ENCODE measurements around the gene SHISA9. TPM values are rescaled to one million over a fixed set of nuclear protein-coding genes. Genes with fewer than 3 reads are reported as not detected.
A peak's percentile ranks its signal among the peaks of the same experiment; 100 is the strongest.

SHISA9 gene
- total and polyA plus RNA-seq, 5 donors from 2014 or later, result not detected

- peaks cover 0 to 6% (median 0%) of the 10 kb centered on the region in 7 donors for H3K9me3 Mint-ChIP-seq
- no peaks in the 10 kb centered on the region for H3K4me1 Mint-ChIP-seq
- peaks cover 7% of the 10 kb centered on the region for H3K27me3 Mint-ChIP-seq
Measured at GRCh38 chr16:12881740-12882139, 19.7 kb upstream of the SHISA9 start.

GRCh38 chr16:12885742-12886141, 15.7 kb upstream of the SHISA9 start:
- Mint-ChIP-seq H3K4me1 (no peaks in the 10 kb centered on the region), H3K36me3 (no peaks in the 10 kb centered on the region), H3K27me3 (peaks cover 11% of the 10 kb centered on the region), H3K9me3 (peaks cover 0 to 6% (median 0%) of the 10 kb centered on the region in 7 donors), H3K4me3 (no peak overlapping the region), H3K27ac (no peak overlapping the region)
- Histone ChIP-seq H3K36me3 (ENCODE audit: control insufficient read depth, insufficient read depth, low read length) (no peaks in the 10 kb centered on the region), H3K9me3 (ENCODE audit: control insufficient read depth in 2 of 2, low read length in 2 of 2) (no peaks in the 10 kb centered on the region), H3K27me3 (ENCODE audit: control insufficient read depth, insufficient read depth, low read length) (peaks cover 2% of the 10 kb centered on the region), H3K4me3 (ENCODE audit: low read depth, low read length) (no peak overlapping the region), H3K4me1 (ENCODE audit: control insufficient read depth, insufficient read depth, low read length, poor library complexity, severe bottlenecking) (no peaks in the 10 kb centered on the region), H3K27ac (ENCODE audit: insufficient read depth, low read length, poor library complexity, severe bottlenecking) (no peak overlapping the region)
- DNase-seq (no peak), ATAC-seq (ENCODE audit: low read depth in 2 of 2) (no peak)

More at GRCh38 chr16:12881740-12882139, 19.7 kb upstream of the SHISA9 start:
- H3K36me3 ChIP-seq (ENCODE audit: control insufficient read depth, insufficient read depth, low read length), result no peaks in the 10 kb centered on the region
- H3K4me3 ChIP-seq (ENCODE audit: low read depth, low read length), result no peak overlapping the region
- DNase-seq (no peak), ATAC-seq (ENCODE audit: low read depth in 2 of 2) (no peak)
- H3K27me3 ChIP-seq (ENCODE audit: control insufficient read depth, insufficient read depth, low read length), result peaks cover 2% of the 10 kb centered on the region
- Mint-ChIP-seq H3K4me3 (no peak overlapping the region), H3K36me3 (no peaks in the 10 kb centered on the region), H3K27ac (no peak overlapping the region)
- no peaks in the 10 kb centered on the region for H3K4me1 ChIP-seq (ENCODE audit: control insufficient read depth, insufficient read depth, low read length, poor library complexity, severe bottlenecking)
- H3K27ac ChIP-seq (ENCODE audit: insufficient read depth, low read length, poor library complexity, severe bottlenecking), result no peak overlapping the region
- H3K9me3 ChIP-seq (ENCODE audit: control insufficient read depth in 2 of 2, low read length in 2 of 2), result no peaks in the 10 kb centered on the region

DNA sequence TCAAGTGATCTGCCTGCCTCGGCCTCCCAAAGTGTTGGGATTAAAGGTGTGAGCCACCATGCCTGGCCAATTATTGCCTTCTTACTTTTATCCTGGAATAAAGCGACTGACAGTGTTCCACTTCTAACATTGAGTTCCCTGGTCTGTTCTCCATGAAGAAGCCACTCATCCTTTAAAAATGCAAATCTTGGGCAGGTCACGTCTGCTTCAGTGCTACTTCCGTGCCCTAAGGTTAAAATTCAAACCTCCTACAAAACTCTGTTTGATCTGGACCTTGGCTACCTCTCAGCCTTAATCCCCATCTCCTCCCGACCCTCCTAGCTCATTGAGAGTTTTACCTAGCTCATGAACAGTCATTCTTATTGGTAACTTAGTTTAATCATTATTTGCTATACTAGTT, 9.6 kb upstream of the SHISA9 start:
- DNase-seq (no peak), ATAC-seq (ENCODE audit: low read depth in 2 of 2) (no peak)
- Histone ChIP-seq H3K27ac (ENCODE audit: insufficient read depth, low read length, poor library complexity, severe bottlenecking) (no peak overlapping the region), H3K9me3 (ENCODE audit: control insufficient read depth in 2 of 2, low read length in 2 of 2) (no peaks in the 10 kb centered on the region), H3K4me3 (ENCODE audit: low read depth, low read length) (no peak overlapping the region), H3K36me3 (ENCODE audit: control insufficient read depth, insufficient read depth, low read length) (no peaks in the 10 kb centered on the region), H3K4me1 (ENCODE audit: control insufficient read depth, insufficient read depth, low read length, poor library complexity, severe bottlenecking) (no peaks in the 10 kb centered on the region), H3K27me3 (ENCODE audit: control insufficient read depth, insufficient read depth, low read length) (no peaks in the 10 kb centered on the region)
- peak overlapping the region in 1 of 3 donors; percentile 41 for H3K27ac Mint-ChIP-seq
- no peak overlapping the region for H3K4me3 Mint-ChIP-seq
- no peaks in the 10 kb centered on the region for H3K4me1 Mint-ChIP-seq
- peaks cover 4% of the 10 kb centered on the region for H3K27me3 Mint-ChIP-seq
- no peaks in the 10 kb centered on the region for H3K36me3 Mint-ChIP-seq
- H3K9me3 Mint-ChIP-seq, result peaks cover 0 to 3% (median 0%) of the 10 kb centered on the region in 7 donors

GRCh38 chr16:12893050-12893750, 8.2 kb upstream of the SHISA9 start:
- no peak for DNase-seq
- H3K4me1 ChIP-seq (ENCODE audit: control insufficient read depth, insufficient read depth, low read length, poor library complexity, severe bottlenecking), result no peaks in the 10 kb centered on the region
- Mint-ChIP-seq H3K27me3 (peaks cover 6% of the 10 kb centered on the region), H3K4me1 (no peaks in the 10 kb centered on the region), H3K9me3 (peaks cover 0 to 3% (median 0%) of the 10 kb centered on the region in 7 donors), H3K4me3 (no peak overlapping the region), H3K27ac (no peak overlapping the region), H3K36me3 (no peaks in the 10 kb centered on the region)
- H3K27ac ChIP-seq (ENCODE audit: insufficient read depth, low read length, poor library complexity, severe bottlenecking), result no peak overlapping the region
- H3K27me3 ChIP-seq (ENCODE audit: control insufficient read depth, insufficient read depth, low read length), result no peaks in the 10 kb centered on the region
- no peaks in the 10 kb centered on the region for H3K9me3 ChIP-seq (ENCODE audit: control insufficient read depth in 2 of 2, low read length in 2 of 2)
- H3K36me3 ChIP-seq (ENCODE audit: control insufficient read depth, insufficient read depth, low read length), result no peaks in the 10 kb centered on the region
- no peak for ATAC-seq (ENCODE audit: low read depth in 2 of 2)
- no peak overlapping the region for H3K4me3 ChIP-seq (ENCODE audit: low read depth, low read length)

DNA sequence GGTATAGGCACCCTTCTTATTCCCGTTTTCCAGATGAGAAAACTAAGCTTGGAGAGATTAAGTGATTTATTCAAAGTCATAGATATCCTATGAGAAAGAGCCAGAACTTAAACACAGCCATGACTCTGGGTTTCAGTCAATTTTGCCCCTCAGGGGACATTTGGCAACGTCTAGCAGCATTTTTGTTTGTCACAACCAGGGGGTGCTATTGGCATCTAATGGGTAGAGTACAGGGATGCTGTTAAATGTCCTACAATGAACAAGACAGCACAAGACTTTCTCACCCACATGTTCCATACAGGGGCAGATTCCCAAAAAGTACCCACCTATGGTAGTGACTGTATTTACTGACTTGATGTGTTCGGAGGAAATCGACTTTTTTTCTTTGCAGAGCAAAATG, 4.8 kb upstream of the SHISA9 start:
- Histone ChIP-seq H3K27me3 (ENCODE audit: control insufficient read depth, insufficient read depth, low read length) (peaks cover 6% of the 10 kb centered on the region), H3K4me3 (ENCODE audit: low read depth, low read length) (no peak overlapping the region), H3K4me1 (ENCODE audit: control insufficient read depth, insufficient read depth, low read length, poor library complexity, severe bottlenecking) (no peaks in the 10 kb centered on the region), H3K27ac (ENCODE audit: insufficient read depth, low read length, poor library complexity, severe bottlenecking) (no peak overlapping the region), H3K36me3 (ENCODE audit: control insufficient read depth, insufficient read depth, low read length) (no peaks in the 10 kb centered on the region), H3K9me3 (ENCODE audit: control insufficient read depth in 2 of 2, low read length in 2 of 2) (no peaks in the 10 kb centered on the region)
- Mint-ChIP-seq H3K4me3 (no peak overlapping the region), H3K36me3 (no peaks in the 10 kb centered on the region), H3K4me1 (peaks cover 0 to 2% (median 0%) of the 10 kb centered on the region in 4 donors), H3K9me3 (peaks cover 0 to 3% (median 0%) of the 10 kb centered on the region in 7 donors), H3K27me3 (peaks cover 26% of the 10 kb centered on the region), H3K27ac (no peak overlapping the region)
- peak in 1 of 3 donors; percentile 24 for DNase-seq
- no peak for ATAC-seq (ENCODE audit: low read depth in 2 of 2)

- no peak for ATAC-seq (ENCODE audit: low read depth in 2 of 2)
Measured at GRCh38 chr16:12898551-12898950, 2.8 kb upstream of the SHISA9 start.

GRCh38 chr16:12899529-12900143, 1.8 kb upstream of the SHISA9 start:
- DNase-seq, result no peak
- Histone ChIP-seq H3K36me3 (ENCODE audit: control insufficient read depth, insufficient read depth, low read length) (no peaks in the 10 kb centered on the region), H3K9me3 (ENCODE audit: control insufficient read depth in 2 of 2, low read length in 2 of 2) (no peaks in the 10 kb centered on the region), H3K4me3 (ENCODE audit: low read depth, low read length) (no peak overlapping the region), H3K27ac (ENCODE audit: insufficient read depth, low read length, poor library complexity, severe bottlenecking) (no peak overlapping the region), H3K27me3 (ENCODE audit: control insufficient read depth, insufficient read depth, low read length) (peaks cover 6% of the 10 kb centered on the region), H3K4me1 (ENCODE audit: control insufficient read depth, insufficient read depth, low read length, poor library complexity, severe bottlenecking) (peaks cover 5% of the 10 kb centered on the region)
- peaks cover 0 to 4% (median 0%) of the 10 kb centered on the region in 7 donors for H3K9me3 Mint-ChIP-seq
- H3K4me1 Mint-ChIP-seq, result peaks cover 0 to 7% (median 0%) of the 10 kb centered on the region in 4 donors
- H3K27ac Mint-ChIP-seq, result no peak overlapping the region
- ATAC-seq (ENCODE audit: low read depth in 2 of 2), result no peak
- H3K36me3 Mint-ChIP-seq, result no peaks in the 10 kb centered on the region
- no peak overlapping the region for H3K4me3 Mint-ChIP-seq
- peaks cover 40% of the 10 kb centered on the region for H3K27me3 Mint-ChIP-seq

More at GRCh38 chr16:12898551-12898950, 2.8 kb upstream of the SHISA9 start:
- no peak for DNase-seq
- Histone ChIP-seq H3K4me1 (ENCODE audit: control insufficient read depth, insufficient read depth, low read length, poor library complexity, severe bottlenecking) (peaks cover 5% of the 10 kb centered on the region), H3K4me3 (ENCODE audit: low read depth, low read length) (no peak overlapping the region), H3K27me3 (ENCODE audit: control insufficient read depth, insufficient read depth, low read length) (peaks cover 6% of the 10 kb centered on the region), H3K27ac (ENCODE audit: insufficient read depth, low read length, poor library complexity, severe bottlenecking) (no peak overlapping the region), H3K36me3 (ENCODE audit: control insufficient read depth, insufficient read depth, low read length) (no peaks in the 10 kb centered on the region), H3K9me3 (ENCODE audit: control insufficient read depth in 2 of 2, low read length in 2 of 2) (no peaks in the 10 kb centered on the region)
- no peak overlapping the region for H3K27ac Mint-ChIP-seq
- no peaks in the 10 kb centered on the region for H3K36me3 Mint-ChIP-seq
- no peak overlapping the region for H3K4me3 Mint-ChIP-seq
- peaks cover 0 to 7% (median 0%) of the 10 kb centered on the region in 4 donors for H3K4me1 Mint-ChIP-seq
- H3K27me3 Mint-ChIP-seq, result peaks cover 30% of the 10 kb centered on the region
- H3K9me3 Mint-ChIP-seq, result peaks cover 0 to 4% (median 0%) of the 10 kb centered on the region in 7 donors
